BJ (cell line): Measurements from ENCODE around the gene ADAM10. TPM values are rescaled to one million over a fixed set of nuclear protein-coding genes. Genes with fewer than 3 reads are reported as not detected.

Experiments
- CTCF ChIA-PET: fragments of 350-600 bp; formaldehyde crosslinking; extraction: SDS; loops from one replicate; lab custom pipeline; 2021; ENCODE audit warnings: antibody characterized with exemption, inconsistent platforms; lab: Yijun Ruan, JAX
- POLR2A ChIA-PET: fragments of 300-600 bp; sonication (Branson Sonifier 250); formaldehyde crosslinking; extraction: SDS; loops from one replicate; lab custom pipeline; 2021; ENCODE audit warnings: antibody characterized with exemption; lab: Charles Lee
- DNase-seq: peaks from one replicate; pipeline ENCODE4 v3.0.0-alpha.2; 2011; ENCODE audit warnings: low read depth
- H3K27me3 ChIP-seq: 2 replicates; pipeline ENCODE4 v1.6.0; 2011; ENCODE audit warnings: low read length; ENCODE audit not compliant: control insufficient read depth, insufficient read depth
- H3K36me3 ChIP-seq: 2 replicates; pipeline ENCODE4 v1.5.1; 2011; ENCODE audit warnings: low read length; ENCODE audit not compliant: control insufficient read depth, insufficient read depth
- H3K4me3 ChIP-seq: 2 replicates; pipeline ENCODE4 v1.5.1; 2011; ENCODE audit warnings: low read depth, mild to moderate bottlenecking, control low read depth, low read length
- CTCF ChIP-seq: IDR thresholded peaks from 2 replicates; pipeline ENCODE4 v1.5.1; 2011; ENCODE audit warnings: low read depth, mild to moderate bottlenecking, control low read depth, inconsistent platforms, low read length, moderate library complexity; ENCODE audit not compliant: insufficient read depth
- polyA plus RNA-seq: library from polyadenylated mRNA; depleted of rRNA; stranded (reverse); fragments of >200 nt; gene quantifications from 2 replicates; pipeline ENCODE4 v1.2.3, GENCODE V29; 2011

The ADAM10 gene
- polyA plus RNA-seq, 1 experiment: 106 TPM

- TF ChIP-seq CTCF: no peak
- H3K27me3 ChIP-seq: no peaks in the 10 kb centered on the region
- H3K4me3 ChIP-seq: no peak overlapping the region
- CTCF ChIA-PET: no interaction called here
- no peaks in the 10 kb centered on the region; the same call in 1 of the 2 replicates for H3K36me3 ChIP-seq
- DNase-seq: no peak
- POLR2A ChIA-PET: no interaction called here
These were observed 54.7 kb downstream of the ADAM10 start for GRCh38 chr15:58694641-58695398.

DNA sequence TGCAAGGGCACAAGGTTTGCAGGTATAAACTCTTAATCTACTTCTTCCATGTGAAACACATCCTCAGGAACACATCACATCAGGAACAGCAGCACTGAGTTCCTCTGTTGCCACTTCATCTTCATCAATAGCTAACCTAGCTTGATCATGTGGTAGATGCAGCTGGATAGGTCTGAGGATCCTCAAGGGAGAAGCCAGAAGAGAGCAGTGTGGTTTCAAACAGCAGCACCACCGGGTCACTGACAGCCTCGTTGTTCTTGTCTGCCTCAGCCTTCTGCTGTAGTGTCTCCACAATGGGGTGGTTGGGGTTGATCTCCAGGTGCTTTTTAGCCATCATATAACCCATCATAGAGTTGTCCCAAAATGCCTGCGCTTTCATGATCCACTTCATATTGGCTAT, 58.8 kb downstream of the ADAM10 start:
- no peak for TF ChIP-seq CTCF
- CTCF ChIA-PET: no interaction called here
- no peak overlapping the region for H3K4me3 ChIP-seq
- DNase-seq: no peak
- H3K27me3 ChIP-seq: no peaks in the 10 kb centered on the region
- H3K36me3 ChIP-seq: no peaks in the 10 kb centered on the region; the same call in 1 of the 2 replicates
- POLR2A ChIA-PET: interaction anchor here (0.6 kb wide), 1 partner anchor 59 kb away, joined by 4 read pairs; no protein-coding TSS in a partner anchor

GRCh38 chr15:58689646-58690045, 59.9 kb downstream of the ADAM10 start:
- DNase-seq: no peak
- Histone ChIP-seq H3K36me3 (no peaks in the 10 kb centered on the region; the same call in 1 of the 2 replicates), H3K27me3 (no peaks in the 10 kb centered on the region), H3K4me3 (no peak overlapping the region)
- ChIA-PET POLR2A (no interaction called here), CTCF (interaction anchor here (0.6 kb wide), 1 partner anchor 42 kb away, joined by 3 read pairs; no protein-coding TSS in a partner anchor)
- TF ChIP-seq CTCF: no peak

- Histone ChIP-seq H3K27me3 (no peaks in the 10 kb centered on the region), H3K36me3 (no peaks in the 10 kb centered on the region), H3K4me3 (no peak overlapping the region)
- ChIA-PET CTCF (interaction anchor here (0.7 kb wide), 1 partner anchor 24 kb away, joined by 3 read pairs; no protein-coding TSS in a partner anchor), POLR2A (interaction anchor here (0.6 kb wide), 1 partner anchor 12 kb away, joined by 4 read pairs; no protein-coding TSS in a partner anchor)
- no peak for TF ChIP-seq CTCF
- DNase-seq: no peak
These were observed 63.2 kb downstream of the ADAM10 start for GRCh38 chr15:58686286-58686685.

- Histone ChIP-seq H3K4me3 (no peak overlapping the region), H3K27me3 (no peaks in the 10 kb centered on the region), H3K36me3 (no peaks in the 10 kb centered on the region)
- POLR2A ChIA-PET: no interaction called here
- no peak for TF ChIP-seq CTCF
- CTCF ChIA-PET: no interaction called here
- no peak for DNase-seq
These were observed 64.8 kb downstream of the ADAM10 start for GRCh38 chr15:58684751-58685150.
